HCT116 (cell line): ENCODE measurements around the gene ADCY1. TPM values are rescaled to one million over a fixed set of nuclear protein-coding genes. Genes with fewer than 3 reads are reported as not detected.

Source experiments
- ATAC-seq: fragments of 200-7000 bp; cut with Tn5 transposase; 2 replicates; pipeline ENCODE4 v1.9.1; 2020; ENCODE audit warnings: mild to moderate bottlenecking, moderate library complexity
- BruUV-seq: library from RNA; stranded (reverse); fragments of 400-500 nt; replicated peaks from 2 replicates; lab custom pipeline; 2021; lab: Mats Ljungman, UMichigan
- CTCF ChIA-PET: fragments of 300-600 bp; sonication (Branson Sonifier 250); formaldehyde crosslinking; loops from one replicate; lab custom pipeline; 2021; ENCODE audit warnings: antibody characterized with exemption; lab: Charles Lee
- POLR2A ChIA-PET: fragments of 300-600, 350-600 bp; sonication (Branson Sonifier 250); formaldehyde crosslinking; loops from one replicate; lab custom pipeline; 2021; ENCODE audit warnings: antibody characterized with exemption; lab: Charles Lee
- RAD21 ChIA-PET, 2 experiments: fragments of 300-600 bp; sonication (Branson Sonifier 250); formaldehyde crosslinking; loops; one replicate each; lab custom pipeline; 2023; ENCODE audit warnings: low total read pairs in 2 of 2; ENCODE audit not compliant: uncharacterized antibody in 2 of 2, unreplicated experiment in 2 of 2, low non-redundant PET in 1 of 2; lab: Charles Lee
- DNase-seq: peaks from one replicate; pipeline ENCODE4 v3.0.0-alpha.2; 2010; ENCODE audit warnings: low read depth, low spot score
- H2AFZ ChIP-seq: fragments of 200-600 bp; shearing (Covaris generic), sonication (generic); 2 replicates; pipeline ENCODE4 v1.6.1; 2017; ENCODE audit warnings: low read depth, mixed run types, mixed read lengths, antibody characterized with exemption, low read length; ENCODE audit not compliant: poor library complexity, severe bottlenecking
- H3K27ac ChIP-seq: 2 replicates; pipeline ENCODE4 v1.5.1; 2012; ENCODE audit warnings: low read depth, low read length
- H3K27me3 ChIP-seq: fragments of 200-600 bp; sonication (generic); 2 replicates; pipeline ENCODE4 v1.6.1; 2016; ENCODE audit warnings: mixed run types, low read length, mixed read lengths; ENCODE audit not compliant: insufficient read depth
- H3K36me3 ChIP-seq, 2 experiments: fragments of 200-500 bp in 1 of 2; fragments of 200-600 bp in 1 of 2; sonication (Bioruptor generic) in 1 of 2; sonication (generic) in 1 of 2; 2 replicates each; pipeline versions ENCODE4 v1.5.1 to v1.6.1; 2014 to 2016; ENCODE audit warnings: low read length in 2 of 2, inconsistent platforms in 1 of 2, mixed read lengths in 1 of 2, mixed run types in 1 of 2; ENCODE audit not compliant: insufficient read depth in 2 of 2, control insufficient read depth in 1 of 2
- H3K4me1 ChIP-seq, 2 experiments: fragments of 200-600 bp in 1 of 2; sonication (generic) in 1 of 2; 2 replicates each; pipeline versions ENCODE4 v1.5.1 to v1.6.1; 2012 to 2017; ENCODE audit warnings: low read length in 2 of 2, inconsistent platforms in 1 of 2, mild to moderate bottlenecking in 1 of 2, mixed read lengths in 1 of 2, mixed run types in 1 of 2, moderate library complexity in 1 of 2; ENCODE audit not compliant: insufficient read depth in 2 of 2, control insufficient read depth in 1 of 2
- H3K4me2 ChIP-seq: fragments of 200-600 bp; sonication (generic); 2 replicates; pipeline ENCODE4 v1.6.1; 2017; ENCODE audit warnings: mixed run types, low read length, mixed read lengths
- H3K4me3 ChIP-seq, 2 experiments: fragments of 200-600 bp in 1 of 2; sonication (generic) in 1 of 2; replicated peaks in 1 of 2; 2 replicates each; pipeline ENCODE4 v1.5.1; 2011 to 2016; ENCODE audit warnings: low read length in 2 of 2, control low read depth in 1 of 2, low read depth in 1 of 2, mild to moderate bottlenecking in 1 of 2, mixed read lengths in 1 of 2, mixed run types in 1 of 2
- H3K79me2 ChIP-seq: fragments of 200-600 bp; sonication (generic); 2 replicates; pipeline ENCODE4 v1.6.1; 2017; ENCODE audit warnings: mild to moderate bottlenecking, mixed run types, low read length, moderate library complexity, mixed read lengths; ENCODE audit not compliant: insufficient read depth
- H3K9ac ChIP-seq: fragments of 200-600 bp; sonication (generic); 2 replicates; pipeline ENCODE4 v1.6.1; 2016; ENCODE audit warnings: low read length, mixed read lengths
- H3K9me2 ChIP-seq: fragments of 200-600 bp; sonication (generic), shearing (Covaris generic); 2 replicates; pipeline ENCODE4 v1.6.1; 2017; ENCODE audit warnings: mixed run types, mild to moderate bottlenecking, moderate library complexity; ENCODE audit not compliant: insufficient read depth
- H3K9me3 ChIP-seq, 2 experiments: fragments of 200-500 bp in 1 of 2; fragments of 200-600 bp in 1 of 2; sonication (Bioruptor generic) in 1 of 2; sonication (generic) in 1 of 2; 2 replicates each; pipeline ENCODE4 v1.6.1; 2014 to 2017; ENCODE audit warnings: low read length in 2 of 2, mixed read lengths in 2 of 2, inconsistent platforms in 1 of 2, low read depth in 1 of 2, mild to moderate bottlenecking in 1 of 2, mixed run types in 1 of 2, moderate library complexity in 1 of 2; ENCODE audit not compliant: control insufficient read depth in 1 of 2, insufficient read depth in 1 of 2
- H4K20me1 ChIP-seq: fragments of 200-600 bp; sonication (generic), shearing (Covaris generic); 2 replicates; pipeline ENCODE4 v1.6.1; 2017; ENCODE audit warnings: mixed run types, mild to moderate bottlenecking, moderate library complexity; ENCODE audit not compliant: insufficient read depth
- EZH2 ChIP-seq: fragments of 200-600 bp; sonication (generic); IDR thresholded peaks from 2 replicates; pipeline ENCODE4 v1.6.1; 2017; ENCODE audit warnings: antibody characterized with exemption, mixed run types
- POLR2A ChIP-seq: IDR thresholded peaks from 2 replicates; pipeline ENCODE4 v1.7.0; 2011; ENCODE audit warnings: borderline replicate concordance; ENCODE audit not compliant: insufficient read depth, insufficient read length; ENCODE audit errors: extremely low read depth
- TCF7L2 ChIP-seq: IDR thresholded peaks from 2 replicates; pipeline ENCODE4 v1.7.0; 2011; ENCODE audit warnings: borderline replicate concordance, inconsistent platforms; ENCODE audit not compliant: insufficient read depth, insufficient read length; ENCODE audit errors: extremely low read depth
- ZFX ChIP-seq: fragments of 450-650 bp; IDR thresholded peaks from 2 replicates; pipeline ENCODE4 v1.6.1; 2017
- intact Hi-C: fragments of 100-400 bp; cut with micrococcal nuclease; formaldehyde crosslinking; loops from 2 replicates; pipeline ENCODE4 v1.10.0; 2022
- total RNA-seq: library from RNA; stranded (reverse); gene quantifications from one replicate; pipeline ENCODE4 v1.2.1, GENCODE V29; 2021; ENCODE audit not compliant: unreplicated experiment
- TF ChIP-seq, protein P1 (sequence below): IDR thresholded peaks from 2 replicates; pipeline ENCODE4 v1.6.1; 2011; ENCODE audit warnings: mild to moderate bottlenecking, low read length, moderate library complexity; ENCODE audit not compliant: insufficient replicate concordance; ENCODE audit errors: extremely low read depth
- TF ChIP-seq, protein P2 (sequence below): IDR thresholded peaks from 2 replicates; pipeline ENCODE4 v1.6.1; 2012; ENCODE audit warnings: low read depth
- TF ChIP-seq, protein P3 (sequence below), 3 experiments: fragments of 200-600 bp in 1 of 3; sonication (generic) in 1 of 3; IDR thresholded peaks in 2 of 3; conservative IDR thresholded peaks in 1 of 3; 2 replicates each; pipeline ENCODE4 v1.5.1; 2012 to 2017; ENCODE audit warnings: low read depth in 2 of 3, low read length in 2 of 3, antibody characterized with exemption in 1 of 3, borderline replicate concordance in 1 of 3, control low read depth in 1 of 3, mild to moderate bottlenecking in 1 of 3, mixed read lengths in 1 of 3, mixed run types in 1 of 3, moderate library complexity in 1 of 3; ENCODE audit not compliant: insufficient read depth in 1 of 3

The ADCY1 gene
- total RNA-seq, 1 experiment from 2014 or later, result 0.05 TPM

DNA sequence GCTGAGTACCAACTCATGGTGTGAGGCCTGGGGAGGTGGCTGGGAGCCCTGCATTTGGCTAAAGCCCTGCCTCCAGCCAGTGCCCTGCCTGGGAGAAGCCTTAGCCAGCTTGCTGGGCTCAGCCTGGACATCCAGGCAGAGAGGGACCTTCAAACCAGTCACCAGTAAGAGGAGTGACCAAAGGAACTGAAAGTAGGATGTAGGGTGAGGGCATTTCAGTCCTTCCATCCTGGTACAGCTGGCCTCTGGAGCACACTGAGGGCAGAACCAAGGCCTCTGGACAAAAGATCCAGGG, 124.8 kb downstream of the ADCY1 start:
- Histone ChIP-seq H2AFZ (no peak overlapping the region), H3K4me1 (no peaks in the 10 kb centered on the region), H3K4me2 (no peak overlapping the region), H3K27me3 (peaks cover 14% of the 10 kb centered on the region; the same call in 1 of the 2 replicates), H3K9me3 (no peaks in the 10 kb centered on the region), H3K27ac (no peak overlapping the region), H3K79me2 (no peaks in the 10 kb centered on the region), H4K20me1 (no peaks in the 10 kb centered on the region), H3K4me3 (no peak overlapping the region), H3K9me2 (no peaks in the 10 kb centered on the region), H3K36me3 (no peaks in the 10 kb centered on the region), H3K9ac (no peak overlapping the region)
- RAD21 ChIA-PET, result no interaction called here
- intact Hi-C loops, result no loop called here
- DNase-seq (no peak), ATAC-seq (no peak)
- TF ChIP-seq, protein P1, sequence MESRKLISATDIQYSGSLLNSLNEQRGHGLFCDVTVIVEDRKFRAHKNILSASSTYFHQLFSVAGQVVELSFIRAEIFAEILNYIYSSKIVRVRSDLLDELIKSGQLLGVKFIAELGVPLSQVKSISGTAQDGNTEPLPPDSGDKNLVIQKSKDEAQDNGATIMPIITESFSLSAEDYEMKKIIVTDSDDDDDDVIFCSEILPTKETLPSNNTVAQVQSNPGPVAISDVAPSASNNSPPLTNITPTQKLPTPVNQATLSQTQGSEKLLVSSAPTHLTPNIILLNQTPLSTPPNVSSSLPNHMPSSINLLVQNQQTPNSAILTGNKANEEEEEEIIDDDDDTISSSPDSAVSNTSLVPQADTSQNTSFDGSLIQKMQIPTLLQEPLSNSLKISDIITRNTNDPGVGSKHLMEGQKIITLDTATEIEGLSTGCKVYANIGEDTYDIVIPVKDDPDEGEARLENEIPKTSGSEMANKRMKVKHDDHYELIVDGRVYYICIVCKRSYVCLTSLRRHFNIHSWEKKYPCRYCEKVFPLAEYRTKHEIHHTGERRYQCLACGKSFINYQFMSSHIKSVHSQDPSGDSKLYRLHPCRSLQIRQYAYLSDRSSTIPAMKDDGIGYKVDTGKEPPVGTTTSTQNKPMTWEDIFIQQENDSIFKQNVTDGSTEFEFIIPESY, result no peak
- TF ChIP-seq ZFX, result no peak
- no peak for TF ChIP-seq POLR2A
- TF ChIP-seq, protein P2, sequence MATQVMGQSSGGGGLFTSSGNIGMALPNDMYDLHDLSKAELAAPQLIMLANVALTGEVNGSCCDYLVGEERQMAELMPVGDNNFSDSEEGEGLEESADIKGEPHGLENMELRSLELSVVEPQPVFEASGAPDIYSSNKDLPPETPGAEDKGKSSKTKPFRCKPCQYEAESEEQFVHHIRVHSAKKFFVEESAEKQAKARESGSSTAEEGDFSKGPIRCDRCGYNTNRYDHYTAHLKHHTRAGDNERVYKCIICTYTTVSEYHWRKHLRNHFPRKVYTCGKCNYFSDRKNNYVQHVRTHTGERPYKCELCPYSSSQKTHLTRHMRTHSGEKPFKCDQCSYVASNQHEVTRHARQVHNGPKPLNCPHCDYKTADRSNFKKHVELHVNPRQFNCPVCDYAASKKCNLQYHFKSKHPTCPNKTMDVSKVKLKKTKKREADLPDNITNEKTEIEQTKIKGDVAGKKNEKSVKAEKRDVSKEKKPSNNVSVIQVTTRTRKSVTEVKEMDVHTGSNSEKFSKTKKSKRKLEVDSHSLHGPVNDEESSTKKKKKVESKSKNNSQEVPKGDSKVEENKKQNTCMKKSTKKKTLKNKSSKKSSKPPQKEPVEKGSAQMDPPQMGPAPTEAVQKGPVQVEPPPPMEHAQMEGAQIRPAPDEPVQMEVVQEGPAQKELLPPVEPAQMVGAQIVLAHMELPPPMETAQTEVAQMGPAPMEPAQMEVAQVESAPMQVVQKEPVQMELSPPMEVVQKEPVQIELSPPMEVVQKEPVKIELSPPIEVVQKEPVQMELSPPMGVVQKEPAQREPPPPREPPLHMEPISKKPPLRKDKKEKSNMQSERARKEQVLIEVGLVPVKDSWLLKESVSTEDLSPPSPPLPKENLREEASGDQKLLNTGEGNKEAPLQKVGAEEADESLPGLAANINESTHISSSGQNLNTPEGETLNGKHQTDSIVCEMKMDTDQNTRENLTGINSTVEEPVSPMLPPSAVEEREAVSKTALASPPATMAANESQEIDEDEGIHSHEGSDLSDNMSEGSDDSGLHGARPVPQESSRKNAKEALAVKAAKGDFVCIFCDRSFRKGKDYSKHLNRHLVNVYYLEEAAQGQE, result no peak
- TF ChIP-seq EZH2, result no peak
- no peak for TF ChIP-seq TCF7L2
- TF ChIP-seq, protein P3, sequence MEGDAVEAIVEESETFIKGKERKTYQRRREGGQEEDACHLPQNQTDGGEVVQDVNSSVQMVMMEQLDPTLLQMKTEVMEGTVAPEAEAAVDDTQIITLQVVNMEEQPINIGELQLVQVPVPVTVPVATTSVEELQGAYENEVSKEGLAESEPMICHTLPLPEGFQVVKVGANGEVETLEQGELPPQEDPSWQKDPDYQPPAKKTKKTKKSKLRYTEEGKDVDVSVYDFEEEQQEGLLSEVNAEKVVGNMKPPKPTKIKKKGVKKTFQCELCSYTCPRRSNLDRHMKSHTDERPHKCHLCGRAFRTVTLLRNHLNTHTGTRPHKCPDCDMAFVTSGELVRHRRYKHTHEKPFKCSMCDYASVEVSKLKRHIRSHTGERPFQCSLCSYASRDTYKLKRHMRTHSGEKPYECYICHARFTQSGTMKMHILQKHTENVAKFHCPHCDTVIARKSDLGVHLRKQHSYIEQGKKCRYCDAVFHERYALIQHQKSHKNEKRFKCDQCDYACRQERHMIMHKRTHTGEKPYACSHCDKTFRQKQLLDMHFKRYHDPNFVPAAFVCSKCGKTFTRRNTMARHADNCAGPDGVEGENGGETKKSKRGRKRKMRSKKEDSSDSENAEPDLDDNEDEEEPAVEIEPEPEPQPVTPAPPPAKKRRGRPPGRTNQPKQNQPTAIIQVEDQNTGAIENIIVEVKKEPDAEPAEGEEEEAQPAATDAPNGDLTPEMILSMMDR (IDR thresholded peaks at IDR 0.05 in 2 of 3, conservative IDR thresholded peaks at IDR 0.05 in 1 of 3; ENCODE audit: borderline replicate concordance in 1 of 3, insufficient read depth in 1 of 3, low read depth in 2 of 3, low read length in 2 of 3), result no peak
- CTCF ChIA-PET, result no interaction called here
- POLR2A ChIA-PET, result no interaction called here
- BruUV-seq, result no TSS peak
